SKM-1 (cell line): ENCODE measurements around the gene RAP1GAP2.
"Not testable (repeated sequence)": the region's sequence is repeated elsewhere in the genome, so short reads cannot be mapped to it uniquely, and the experiment has no call there.

ENCODE experiments used
- DNase-seq: peaks from one replicate; lab custom pipeline; 2025; ENCODE audit not compliant: unreplicated experiment; lab: John Stamatoyannopoulos, UW

RAP1GAP2 gene

GRCh38 chr17:2785376-2785775 lies 10.9 kb upstream of the RAP1GAP2 start:
- not testable (repeated sequence) for DNase-seq

- DNase-seq, result peak; percentile 10
Observed at GRCh38 chr17:2786176-2786881, 9.9 kb upstream of the RAP1GAP2 start.

GRCh38 chr17:2789700-2790099 lies 6.5 kb upstream of the RAP1GAP2 start:
- no peak for DNase-seq

- DNase-seq, result no peak
Observed at GRCh38 chr17:2792366-2793169, 3.7 kb upstream of the RAP1GAP2 start.

DNA sequence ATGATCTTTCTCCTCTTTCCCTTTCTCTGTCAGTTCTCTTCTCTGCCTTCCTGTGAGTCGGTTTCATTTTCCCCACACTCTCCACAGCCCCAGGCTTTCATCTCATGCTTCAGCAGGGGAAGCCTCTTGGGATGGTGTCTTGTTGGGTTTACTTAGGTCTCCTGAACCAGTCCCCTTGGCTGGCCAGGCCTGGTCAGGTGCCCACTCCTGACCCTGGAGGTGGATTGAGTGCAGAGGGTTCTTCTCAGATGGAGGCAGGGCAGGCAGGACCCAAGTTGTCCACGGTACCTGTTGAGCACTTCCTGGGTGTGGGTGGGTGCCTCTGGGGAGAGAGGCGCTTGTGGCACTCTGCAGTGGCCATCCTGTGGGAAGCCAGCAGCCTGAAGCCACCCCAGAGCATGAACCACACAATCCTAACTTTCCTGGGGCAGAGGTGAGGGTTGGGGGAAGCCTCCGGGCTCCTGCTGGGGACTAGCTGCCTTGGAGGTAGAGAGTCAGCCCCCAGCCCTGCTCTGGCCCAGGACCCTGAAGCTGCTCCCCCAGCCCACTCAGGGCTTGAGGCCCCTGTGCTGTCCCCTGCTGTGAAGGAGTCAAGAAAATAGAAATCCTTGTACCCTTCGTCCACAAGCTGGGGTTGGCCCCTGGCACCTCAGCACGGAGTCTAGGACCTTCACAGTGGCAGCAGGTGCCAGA lies 2.0 kb upstream of the RAP1GAP2 start:
- DNase-seq, result no peak

- DNase-seq, result no peak
Observed at GRCh38 chr17:2795441-2796163, 636 bp upstream of the RAP1GAP2 start.

GRCh38 chr17:2797226-2797625 lies 988 bp downstream of the RAP1GAP2 start:
- no peak for DNase-seq

- no peak for DNase-seq
Observed at GRCh38 chr17:2797637-2798036, 1.4 kb downstream of the RAP1GAP2 start.

DNA sequence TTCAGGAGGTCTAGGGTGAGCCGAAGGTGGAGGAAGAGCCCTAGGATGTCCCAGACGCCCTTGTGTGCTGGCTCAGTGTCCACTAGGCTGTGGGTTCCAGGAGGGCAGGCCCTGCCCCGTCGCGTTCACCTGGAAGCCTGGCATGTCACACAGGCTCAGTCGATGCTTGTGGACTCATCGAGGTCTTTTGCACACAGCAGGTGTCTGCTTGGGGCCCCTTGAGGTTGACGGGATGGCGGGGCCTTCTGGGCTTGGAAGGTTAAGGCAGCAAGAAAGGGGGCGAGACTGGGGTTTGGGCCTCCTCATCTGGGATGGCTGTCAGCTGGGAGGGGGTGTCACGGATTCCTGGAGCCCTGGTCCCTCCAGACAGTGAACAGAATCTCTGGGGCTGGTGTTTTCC lies 1.9 kb downstream of the RAP1GAP2 start:
- no peak for DNase-seq

- no peak for DNase-seq
Observed at GRCh38 chr17:2798678-2799077, 2.4 kb downstream of the RAP1GAP2 start.

DNA sequence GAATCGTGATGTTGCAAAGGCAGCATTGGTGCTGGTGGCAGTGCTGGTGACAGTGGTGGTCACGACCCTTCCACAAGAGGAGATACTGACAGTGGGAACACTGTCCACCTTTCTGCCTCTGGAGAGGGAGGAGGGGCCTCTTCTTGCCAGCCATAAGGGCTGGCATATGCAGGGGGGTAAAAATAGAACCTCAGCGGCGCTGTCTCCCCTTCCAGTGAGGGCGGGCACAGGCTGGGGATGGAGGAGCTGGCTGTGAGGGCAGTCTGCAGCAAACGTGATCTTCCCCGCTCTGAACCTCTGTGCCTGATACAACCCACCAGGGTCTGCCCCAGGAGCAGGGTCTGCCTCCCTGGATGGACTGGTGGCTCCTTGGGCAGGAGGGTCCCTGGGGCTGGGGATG lies 3.4 kb downstream of the RAP1GAP2 start:
- no peak for DNase-seq

DNA sequence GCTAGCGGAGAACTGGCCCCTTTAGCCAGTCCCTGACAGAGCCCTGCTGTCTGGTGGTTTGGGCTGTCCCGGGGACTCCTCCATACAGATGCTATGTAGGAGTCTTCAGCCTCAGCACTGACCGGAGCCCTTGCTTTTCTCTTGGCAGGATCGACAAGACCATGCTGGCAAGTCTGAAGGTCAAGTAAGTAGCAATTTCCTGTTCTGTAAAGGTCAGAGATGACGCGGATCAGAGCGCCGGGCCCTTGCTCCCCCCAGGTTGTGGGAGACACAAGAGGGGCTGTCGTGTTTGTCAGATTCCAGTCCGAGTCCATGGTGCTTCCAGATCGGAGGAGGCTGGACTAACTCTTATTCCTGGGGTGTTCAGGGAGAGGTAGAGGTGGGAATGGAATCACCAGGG lies 4.1 kb downstream of the RAP1GAP2 start:
- DNase-seq, result no peak

DNA sequence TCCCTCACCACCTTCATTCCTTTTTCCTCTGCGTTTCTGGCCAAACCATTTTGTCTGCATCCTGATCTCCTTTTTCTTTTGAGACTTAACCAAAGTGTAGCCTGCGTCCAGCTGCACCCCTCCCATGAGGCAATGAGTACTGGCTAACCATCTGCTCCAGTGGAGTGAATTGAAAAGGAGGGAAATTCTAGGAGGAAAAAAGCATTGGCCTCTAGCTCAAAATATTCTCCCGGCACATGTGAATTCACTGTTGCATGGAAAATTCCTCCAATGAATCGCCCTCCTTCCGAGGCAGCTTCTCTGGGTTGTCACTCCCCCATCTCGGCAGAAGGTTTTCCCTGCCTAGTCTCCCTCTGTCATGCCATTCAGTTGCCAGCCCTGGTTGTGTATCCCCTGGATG lies 5.6 kb downstream of the RAP1GAP2 start:
- DNase-seq, result no peak

- DNase-seq, result no peak
Observed at GRCh38 chr17:2802574-2802973, 6.3 kb downstream of the RAP1GAP2 start.

DNA sequence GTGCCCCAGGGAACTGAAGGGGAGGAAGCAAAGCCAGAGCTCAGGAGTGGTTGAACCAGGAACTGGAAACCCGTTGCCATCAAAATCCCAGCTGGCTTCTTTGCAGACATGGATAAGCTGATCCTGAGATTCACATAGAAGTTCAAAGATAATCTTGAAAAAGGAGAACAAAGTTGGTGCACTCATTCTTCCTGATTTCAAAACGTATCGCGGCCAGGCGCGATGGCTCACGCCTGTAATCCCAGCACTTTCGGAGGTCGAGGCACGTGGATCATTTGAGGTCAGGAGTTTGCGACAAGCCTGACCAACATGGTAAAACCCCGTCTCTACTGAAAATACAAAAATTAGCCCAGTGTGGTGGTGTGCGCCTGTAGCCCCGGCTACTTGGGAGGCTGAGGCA lies 7.1 kb downstream of the RAP1GAP2 start:
- no peak for DNase-seq

GRCh38 chr17:2803971-2804370 lies 7.7 kb downstream of the RAP1GAP2 start:
- DNase-seq, result no peak

- no peak for DNase-seq
Observed at GRCh38 chr17:2804912-2805311, 8.7 kb downstream of the RAP1GAP2 start.

DNA sequence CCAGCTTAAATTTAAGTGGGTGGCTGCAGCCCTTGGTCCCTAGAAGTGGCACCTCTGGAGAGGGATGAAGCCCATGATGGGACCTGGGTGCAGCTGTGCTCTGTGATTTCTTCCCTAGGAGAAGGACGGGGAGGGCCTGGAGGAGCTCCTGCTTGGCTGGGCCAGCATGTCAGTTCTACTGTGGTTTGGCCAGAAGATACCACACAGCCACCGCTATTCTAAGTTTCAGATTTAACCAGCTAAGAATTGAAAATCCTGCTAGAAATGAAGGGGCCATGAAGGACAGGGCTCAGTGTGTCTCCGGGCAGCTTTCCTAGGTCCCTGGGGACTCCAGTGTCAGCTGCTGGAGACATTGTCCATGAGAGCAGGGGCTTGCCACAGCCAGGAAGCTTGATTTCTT lies 9.7 kb downstream of the RAP1GAP2 start:
- DNase-seq, result no peak

- no peak for DNase-seq
Observed at GRCh38 chr17:2808367-2809335, 12.4 kb downstream of the RAP1GAP2 start.

DNA sequence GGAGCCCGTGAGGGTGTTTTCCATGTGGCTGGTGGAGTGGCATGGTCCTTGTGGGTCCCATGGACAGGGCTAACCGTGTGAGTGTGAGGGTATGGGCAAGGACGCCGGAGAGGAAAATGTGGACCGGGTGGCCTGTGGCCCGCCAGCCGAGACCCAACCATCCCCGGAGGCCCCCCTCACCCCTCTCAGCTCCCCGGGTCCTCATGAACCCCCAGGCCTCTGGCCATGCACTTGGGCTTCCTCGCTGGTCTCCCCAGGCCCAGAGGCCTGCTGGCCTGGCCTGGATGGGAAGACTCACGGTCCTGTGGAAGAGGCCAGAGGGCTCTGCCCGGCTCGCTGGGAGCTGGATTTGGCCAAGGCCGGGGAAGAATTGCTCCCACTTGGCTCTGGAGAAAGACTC lies 13.1 kb downstream of the RAP1GAP2 start:
- DNase-seq, result no peak
